Measurements from ENCODE around the gene HECW1.
"Not testable (repeated sequence)": the region's sequence is repeated elsewhere in the genome, so short reads cannot be mapped to it uniquely, and the experiment has no call there.

The HECW1 gene
- total RNA-seq: 0.09 to 0.10 reads per million in 2 donors

DNA sequence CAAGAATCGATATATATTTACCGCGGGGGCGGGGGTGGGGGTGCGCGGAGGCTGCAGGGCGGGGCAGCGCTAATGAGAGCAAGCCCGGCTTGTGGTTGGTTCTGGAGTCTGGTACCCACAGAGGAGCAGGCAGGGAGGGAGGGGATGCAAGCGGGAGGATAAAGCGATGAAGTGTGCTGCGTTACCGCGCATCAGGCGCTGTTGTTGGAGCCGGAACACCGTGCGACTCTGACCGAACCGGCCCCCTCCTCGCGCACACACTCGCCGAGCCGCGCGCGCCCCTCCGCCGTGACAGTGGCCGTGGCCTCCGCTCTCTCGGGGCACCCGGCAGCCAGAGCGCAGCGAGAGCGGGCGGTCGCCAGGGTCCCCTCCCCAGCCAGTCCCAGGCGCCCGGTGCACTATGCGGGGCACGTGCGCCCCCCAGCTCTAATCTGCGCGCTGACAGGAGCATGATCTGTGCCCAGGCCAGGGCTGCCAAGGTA is at the start of gene HECW1:
TSS of gene HECW1 (plus strand) at position 189 of the 482 bp plus-strand sequence. CDS start 131,259 bp downstream, outside the sequence.
- DNase-seq: no peak

DNA sequence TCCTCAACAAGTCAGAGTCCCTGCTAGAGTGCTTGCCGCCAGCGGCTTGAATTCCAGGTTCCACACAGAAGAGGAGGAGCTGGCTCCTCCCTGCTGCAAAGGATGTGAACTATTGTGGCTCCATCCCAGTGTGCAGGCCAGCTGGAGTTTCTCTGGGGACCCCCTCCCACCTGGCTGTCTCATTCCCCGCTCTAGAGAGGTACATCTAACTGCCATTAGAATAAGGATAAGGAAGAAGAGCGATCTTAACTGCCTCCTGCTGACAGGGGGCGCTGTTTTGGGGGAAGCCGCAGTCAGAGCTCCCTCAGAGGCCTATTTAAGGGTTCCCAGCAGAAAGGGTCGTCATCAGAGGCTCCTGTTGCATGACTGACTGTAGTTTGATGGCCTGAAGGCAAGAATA is 40.8 kb upstream of the HECW1 start:
- DNase-seq: no peak

DNA sequence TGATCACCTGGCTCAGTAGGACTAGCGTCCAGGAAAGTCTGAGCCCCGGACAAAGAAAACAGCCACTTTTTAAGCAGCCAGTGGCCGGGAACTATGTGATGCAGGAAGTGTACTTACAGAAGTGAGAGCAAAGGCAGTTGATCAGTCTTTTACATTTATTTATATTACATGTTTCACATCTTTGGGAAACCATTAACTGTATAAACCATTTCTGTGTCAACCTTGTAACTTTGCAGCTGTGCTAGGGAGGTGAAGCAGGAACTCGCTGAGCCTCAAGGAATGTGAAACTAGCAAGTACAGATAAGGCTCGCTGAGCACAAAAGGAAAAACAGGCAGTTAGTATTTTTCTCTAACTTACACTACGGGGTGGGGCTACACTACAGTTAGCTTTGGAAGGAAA is 39.9 kb upstream of the HECW1 start:
- DNase-seq: no peak

DNA sequence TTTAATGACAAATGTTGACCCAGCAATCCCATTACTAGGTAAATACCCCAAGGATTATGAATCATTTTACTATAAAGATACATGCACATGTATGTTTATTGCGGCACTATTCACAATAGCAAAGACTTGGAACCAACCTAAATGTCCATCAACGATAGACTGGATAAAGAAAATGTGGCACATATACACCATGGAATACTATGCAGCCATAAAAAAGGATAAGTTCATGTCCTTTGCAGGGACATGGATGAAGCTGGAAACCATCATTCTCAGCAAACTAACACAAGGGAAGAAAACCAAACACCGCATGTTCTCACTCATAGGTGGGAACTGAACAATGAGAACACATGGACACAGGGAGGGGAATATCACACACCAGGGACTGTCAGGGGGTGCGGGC is 38.6 kb upstream of the HECW1 start:
- DNase-seq: not testable (repeated sequence)

DNA sequence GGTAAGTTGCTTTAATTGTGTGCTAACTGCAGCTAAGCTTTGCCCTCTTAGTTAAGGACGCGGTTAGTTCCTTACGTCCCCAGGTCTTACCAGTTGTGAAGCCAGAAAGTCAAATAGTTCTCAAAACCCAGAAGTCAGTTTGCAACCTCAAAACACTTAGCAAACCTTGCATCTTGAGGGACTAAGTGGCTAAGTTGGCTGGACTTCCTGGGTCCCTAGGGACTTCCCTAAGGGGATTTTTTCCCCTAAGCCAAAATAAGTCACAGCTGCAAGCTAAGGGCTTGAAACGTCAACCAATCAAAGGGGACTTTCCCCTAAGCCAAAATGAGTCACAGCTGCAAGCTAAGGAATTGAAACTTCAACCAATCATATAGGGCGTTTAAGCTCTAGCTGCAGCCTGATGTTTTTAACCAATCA is 36.2 kb upstream of the HECW1 start:
- no peak for DNase-seq

DNA sequence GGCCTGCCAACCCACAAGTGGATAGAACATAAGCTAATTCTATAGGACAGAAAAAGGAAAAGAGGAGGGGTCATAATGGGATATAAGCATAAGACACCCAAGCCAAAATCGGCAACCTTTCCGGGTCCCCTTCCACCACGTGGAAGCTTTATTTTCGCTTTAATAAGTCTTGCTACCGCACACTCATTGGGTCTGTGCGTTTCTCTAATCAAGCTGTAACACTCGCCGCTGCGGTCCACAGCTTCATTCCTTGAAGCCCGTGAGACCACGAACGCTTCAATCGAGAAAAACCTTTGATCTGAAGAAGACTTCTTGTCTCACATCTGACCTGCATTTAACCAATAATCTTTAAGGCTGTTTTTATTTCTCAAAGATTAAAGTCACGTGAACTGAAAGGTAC is 35.8 kb upstream of the HECW1 start:
- no peak for DNase-seq

DNA sequence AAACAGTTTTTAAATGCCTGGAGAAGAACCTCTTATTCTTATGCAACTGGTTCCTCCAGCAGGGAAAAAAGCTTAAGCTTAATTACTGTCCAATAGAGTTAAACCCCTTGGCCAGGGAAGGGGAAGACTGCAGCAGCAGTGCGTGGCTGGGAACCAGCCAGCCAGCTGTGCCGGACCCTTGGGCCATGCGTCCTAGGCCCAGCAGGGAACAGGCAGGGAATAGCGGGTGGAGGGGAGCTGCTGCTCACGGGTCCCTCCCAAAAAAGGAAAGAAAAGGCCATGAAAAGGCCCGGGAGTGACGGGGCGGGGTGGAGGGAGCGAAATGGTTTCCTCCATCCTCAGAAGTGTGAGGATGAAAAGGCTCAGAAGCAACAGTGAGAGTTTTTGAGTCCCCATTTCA is 35.2 kb upstream of the HECW1 start:
- DNase-seq: no peak

DNA sequence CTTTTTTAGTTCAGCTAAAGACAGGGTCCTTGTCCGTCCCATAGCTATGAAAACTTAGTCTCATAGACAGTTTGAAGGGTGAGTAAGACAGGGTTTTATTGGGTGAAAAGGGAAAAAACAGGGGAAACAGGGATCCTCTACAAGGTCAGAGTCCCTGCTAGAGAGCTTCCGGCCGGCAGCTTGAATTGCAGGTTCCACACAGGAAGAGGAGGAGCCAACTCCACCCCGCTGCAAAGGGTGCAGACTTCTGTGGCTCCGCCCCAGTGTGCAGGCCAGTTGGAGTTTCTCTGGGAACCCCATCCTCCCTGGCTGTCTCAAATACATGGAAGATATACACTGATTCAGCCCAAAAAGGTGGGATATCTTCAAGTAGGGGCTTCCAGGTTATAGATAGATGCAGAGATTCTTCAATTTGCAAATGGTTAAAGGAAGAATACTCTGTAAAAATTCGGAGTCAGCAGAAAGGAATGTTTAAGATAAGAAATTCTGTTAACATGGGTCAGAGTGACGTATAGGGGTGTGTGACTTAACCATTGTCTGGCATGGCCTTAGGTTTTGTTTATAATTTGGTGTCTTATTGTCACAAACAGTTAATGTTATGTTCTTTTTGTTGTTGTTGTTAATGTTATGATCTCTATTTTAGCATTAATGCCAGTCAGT is 34.6 kb upstream of the HECW1 start:
- no peak for DNase-seq

DNA sequence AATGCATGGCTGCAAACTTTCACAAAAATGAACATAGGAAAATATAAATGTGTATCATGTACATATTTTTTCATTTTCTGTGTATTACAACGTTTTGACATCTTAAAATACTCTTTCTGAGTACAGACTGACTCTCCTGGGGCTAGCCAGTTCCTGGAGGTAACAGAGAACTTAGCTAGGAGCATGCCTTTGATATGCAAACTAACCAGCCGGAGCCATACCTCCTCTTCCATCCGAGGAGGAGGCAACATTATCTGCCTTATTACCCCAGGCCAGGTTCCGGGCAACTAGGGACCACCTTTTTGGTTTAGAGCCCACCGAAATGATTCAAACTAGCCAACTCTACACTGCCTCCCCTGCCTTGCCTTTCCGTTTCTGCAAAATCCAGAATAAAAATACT is 33.7 kb upstream of the HECW1 start:
- no peak for DNase-seq

DNA sequence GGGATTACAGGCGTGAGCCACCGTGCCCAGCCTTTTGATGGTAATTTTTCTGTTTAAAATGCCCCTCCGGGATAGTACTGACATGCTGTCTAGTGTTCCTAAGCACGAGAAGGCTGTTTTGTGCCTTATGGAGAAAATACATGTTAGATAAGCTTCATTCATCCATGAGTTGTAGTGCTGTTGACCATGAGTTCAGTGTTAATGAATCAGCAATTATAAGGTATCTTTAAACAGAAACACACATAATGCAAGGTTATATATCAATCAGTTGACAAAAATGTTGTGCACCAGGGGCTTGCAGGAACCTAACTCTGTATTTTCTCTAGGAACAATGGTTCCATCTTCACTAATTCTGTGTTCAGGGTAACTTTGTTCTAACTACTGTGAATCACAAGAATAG is 30.8 kb upstream of the HECW1 start:
- no peak for DNase-seq

DNA sequence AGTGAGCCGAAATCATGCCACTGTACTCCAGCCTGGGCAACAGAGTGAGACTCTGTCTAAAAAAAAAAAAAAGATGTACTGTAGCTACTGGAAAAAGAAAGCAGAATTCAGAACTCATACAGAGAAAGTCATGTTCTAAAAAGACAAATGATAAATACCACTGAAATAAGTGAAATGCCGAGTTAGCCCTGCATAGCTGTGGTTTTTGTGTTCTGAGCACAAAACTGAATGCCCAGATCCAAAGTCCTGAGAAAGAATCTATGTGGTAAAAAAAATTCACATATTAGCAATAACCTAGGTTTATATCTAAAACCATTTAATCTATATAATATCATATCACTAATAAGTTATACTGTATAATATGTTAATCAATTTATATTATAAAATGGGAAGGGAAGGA is 29.3 kb upstream of the HECW1 start:
- no peak for DNase-seq

DNA sequence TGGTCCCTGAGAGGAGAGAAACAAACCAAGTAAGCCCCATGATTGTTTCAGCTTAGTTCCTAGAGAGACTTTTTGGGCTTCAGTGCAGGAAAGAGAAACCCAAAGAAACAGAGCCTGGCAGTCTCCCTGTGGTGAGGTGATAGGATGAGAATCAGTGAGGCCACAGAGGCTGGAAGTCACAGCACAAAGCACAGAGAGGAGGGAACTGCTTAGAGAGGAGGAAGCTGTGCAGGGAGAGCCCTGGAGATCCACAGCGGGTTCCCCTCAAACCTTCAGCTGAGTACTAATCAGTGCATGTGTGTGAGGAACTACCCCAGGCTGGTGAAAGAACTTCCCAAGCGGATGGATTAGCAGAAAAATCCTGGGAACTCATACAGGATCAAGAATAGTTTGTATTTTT is 27.4 kb upstream of the HECW1 start:
- no peak for DNase-seq

DNA sequence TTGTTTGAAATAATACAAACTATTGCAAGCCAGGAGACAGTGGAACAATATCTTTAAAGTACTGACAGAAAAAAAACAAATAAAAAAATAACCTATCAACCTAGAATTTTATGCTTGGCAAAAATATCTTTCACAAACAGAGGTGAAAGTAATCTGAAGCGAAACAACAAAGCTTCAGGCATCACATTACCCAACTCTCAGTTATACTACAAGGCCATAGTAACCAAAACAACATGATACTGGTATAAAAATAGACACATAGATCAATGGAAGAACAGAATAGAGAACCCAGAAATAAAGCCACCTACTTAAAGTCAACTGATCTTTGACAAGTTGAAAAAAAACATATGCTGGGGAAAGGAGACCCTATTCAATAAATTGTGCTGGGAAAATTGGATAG is 26.5 kb upstream of the HECW1 start:
- DNase-seq: no peak

DNA sequence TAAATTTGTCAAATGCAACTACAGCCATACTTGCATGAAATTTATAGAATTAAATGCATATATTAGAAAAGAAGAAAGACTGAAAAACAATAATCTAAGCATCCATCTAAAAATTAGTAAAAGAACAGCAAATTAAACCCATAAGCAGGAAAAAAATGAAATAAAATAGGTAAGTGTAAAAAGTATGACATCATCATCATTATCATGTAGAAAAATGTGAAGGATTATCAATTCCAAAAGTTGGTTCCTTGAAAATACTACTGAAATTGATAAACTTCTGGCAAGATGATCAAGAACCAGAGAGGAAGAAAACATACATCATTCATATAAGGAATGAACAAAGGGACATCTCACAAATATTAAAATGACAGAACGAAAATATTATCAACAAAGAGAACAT is 19.6 kb upstream of the HECW1 start:
- DNase-seq: no peak

DNA sequence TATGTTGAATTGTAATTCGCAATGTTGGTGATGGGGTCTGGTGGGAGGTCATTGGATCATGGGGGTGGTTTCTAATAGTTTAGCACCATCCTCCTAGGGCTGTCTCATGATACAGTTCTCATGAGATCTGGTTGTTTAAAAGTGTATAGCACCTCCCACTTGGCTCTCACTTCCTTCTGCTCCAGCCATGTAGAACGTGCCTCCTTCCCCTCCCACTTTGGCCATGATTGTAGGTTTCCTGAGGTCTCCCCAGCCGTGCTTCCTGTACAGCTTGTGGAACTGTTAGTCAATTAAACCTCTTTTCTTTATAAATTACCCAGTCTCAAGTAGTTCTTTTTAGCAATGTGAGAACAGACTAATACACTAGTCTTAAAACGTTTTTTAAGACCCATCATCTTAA is 15.6 kb upstream of the HECW1 start:
- no peak for DNase-seq

DNA sequence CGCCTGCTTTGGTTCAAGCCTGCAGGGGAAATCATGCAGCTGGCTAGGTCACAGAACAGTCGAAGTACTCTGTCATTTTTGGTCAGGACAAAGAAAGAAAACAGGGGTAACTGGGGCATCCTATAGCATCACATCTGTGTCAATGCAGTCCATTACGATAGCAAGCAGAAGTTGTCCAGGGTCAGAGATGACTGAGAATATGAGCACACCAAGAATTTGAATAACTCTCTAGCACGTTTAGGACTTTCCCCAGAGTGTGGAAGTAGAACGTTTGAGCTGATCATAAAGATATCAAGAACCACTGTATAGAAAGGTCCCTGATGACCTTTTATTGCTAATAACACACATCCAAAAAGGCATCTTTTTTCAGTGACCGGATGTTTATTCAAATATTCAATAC is 12.7 kb upstream of the HECW1 start:
- DNase-seq: no peak

DNA sequence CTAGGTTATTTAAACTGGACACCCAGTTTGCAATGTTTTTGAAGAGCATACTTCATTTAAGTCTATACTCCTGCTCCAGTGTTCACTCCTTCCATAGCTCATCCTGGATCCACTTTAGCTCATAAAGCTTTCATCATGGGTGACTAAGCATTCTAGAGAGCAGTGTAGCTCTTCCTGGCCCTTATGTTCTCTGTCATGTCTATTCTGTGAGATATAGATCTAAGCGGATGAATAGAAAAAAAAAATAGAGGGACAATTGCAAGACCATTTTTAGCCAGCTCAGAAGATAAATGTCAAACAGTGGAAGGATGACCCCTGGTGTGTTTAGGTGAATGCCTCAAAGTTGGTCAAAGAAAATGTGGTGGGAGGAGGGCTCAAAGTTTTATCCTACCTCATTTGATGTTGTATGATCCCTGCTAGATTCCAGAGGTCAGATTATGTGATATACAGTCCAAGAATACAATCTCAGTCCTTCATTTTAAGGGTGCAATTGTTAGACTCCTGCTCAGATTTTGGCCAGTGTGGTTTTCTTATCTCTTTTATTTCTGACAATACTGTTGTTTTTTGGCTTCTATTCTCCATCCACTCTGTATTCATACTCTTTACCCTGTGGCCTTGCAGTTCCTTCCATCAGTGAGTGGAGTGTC is 7.5 kb upstream of the HECW1 start:
- DNase-seq: no peak

DNA sequence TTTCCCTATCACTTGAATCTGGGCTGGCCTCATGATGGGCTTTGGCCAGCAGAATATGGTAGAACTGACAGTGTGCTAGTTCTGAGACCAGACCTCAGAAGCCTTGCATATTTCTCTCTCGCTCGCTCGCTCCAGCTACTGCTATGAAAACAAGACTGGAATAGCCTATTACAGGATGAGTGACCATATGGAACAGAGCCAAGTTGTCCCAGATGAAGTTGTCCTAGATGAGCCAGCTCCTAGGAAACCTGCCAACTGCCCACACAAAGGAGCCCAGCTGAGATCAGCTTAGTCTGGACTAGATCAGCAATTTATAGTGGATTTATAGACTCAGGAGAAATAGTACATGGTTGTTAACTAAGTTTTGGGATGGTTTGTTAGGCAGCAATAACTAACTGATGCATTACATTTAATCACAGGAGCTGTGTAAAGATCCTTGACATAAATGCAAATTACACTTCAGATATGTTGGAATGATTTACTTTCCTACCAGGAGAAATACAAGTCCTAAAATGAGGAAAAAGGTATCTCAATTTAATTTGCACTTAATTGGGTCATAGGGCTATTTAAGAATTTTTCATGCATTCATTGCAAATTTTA is 6.8 kb upstream of the HECW1 start:
- DNase-seq: no peak

DNA sequence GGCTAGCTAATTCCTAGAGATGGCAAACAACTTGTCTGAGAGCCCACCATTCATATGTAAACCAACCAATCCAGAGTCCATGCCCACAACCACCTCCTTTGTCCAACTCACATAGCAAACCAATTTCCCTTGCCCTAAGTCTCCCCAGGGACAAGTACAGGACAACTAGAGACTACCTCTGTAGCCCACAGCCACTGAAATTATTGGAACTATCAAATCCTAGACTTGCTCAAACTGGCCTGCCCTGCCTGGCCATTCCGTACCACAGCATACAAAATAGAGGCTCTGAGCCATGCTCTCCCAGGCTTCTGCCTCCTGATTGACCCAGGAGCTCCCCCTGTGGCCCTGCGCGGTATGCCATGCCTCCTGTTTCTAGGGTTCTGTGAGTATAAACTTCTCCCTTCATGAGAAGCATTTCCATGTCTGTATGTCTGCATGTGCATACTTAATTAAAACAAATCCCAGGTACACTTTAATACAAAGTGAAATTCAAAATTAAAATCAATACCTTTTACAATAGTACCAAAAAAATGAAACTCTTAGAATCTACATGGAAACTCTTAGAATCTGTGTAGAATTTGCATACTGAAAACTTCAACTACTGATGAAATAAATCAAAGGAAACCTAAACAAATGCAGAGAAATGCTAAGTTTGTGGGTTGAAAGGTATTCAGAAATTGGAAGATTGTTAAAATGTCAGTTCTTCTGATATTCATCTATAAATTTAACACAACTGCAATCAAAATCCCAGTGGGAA is 4.0 kb upstream of the HECW1 start:
- DNase-seq: no peak

DNA sequence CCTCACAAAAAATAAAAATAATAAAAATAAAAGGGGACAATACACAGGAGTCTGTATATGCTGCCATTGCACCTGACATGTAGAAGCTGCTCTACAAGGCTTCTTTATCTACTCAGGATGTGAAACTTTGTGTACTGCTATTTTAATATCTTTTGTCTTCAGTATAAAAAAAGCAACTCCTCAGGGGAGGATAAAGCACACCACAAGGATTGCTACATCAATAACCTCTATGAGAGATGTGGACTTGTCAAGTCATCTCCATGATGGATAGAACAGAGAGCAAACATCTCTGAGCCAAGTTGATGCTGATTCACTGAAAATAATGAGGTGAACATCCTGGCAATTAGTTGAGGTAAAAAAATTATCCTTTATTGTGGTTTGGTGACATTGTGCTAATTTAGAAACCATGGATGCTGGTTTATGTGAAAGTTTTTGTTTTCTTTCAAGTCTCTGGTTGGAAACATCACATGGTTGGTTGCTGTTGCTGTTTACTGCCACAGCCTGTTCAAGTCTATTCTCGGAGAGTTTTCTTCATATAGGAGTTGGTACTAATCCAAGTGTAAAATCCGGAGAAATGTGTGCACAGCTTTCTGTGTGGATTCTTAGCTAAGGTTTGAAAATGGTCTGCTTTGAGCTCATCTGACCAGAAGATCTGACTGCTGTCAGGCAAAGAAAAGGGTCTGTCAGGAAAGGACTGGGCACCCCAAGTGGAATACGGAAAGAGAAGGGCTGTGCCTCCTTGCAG is 1.5 kb upstream of the HECW1 start:
- DNase-seq: no peak

DNA sequence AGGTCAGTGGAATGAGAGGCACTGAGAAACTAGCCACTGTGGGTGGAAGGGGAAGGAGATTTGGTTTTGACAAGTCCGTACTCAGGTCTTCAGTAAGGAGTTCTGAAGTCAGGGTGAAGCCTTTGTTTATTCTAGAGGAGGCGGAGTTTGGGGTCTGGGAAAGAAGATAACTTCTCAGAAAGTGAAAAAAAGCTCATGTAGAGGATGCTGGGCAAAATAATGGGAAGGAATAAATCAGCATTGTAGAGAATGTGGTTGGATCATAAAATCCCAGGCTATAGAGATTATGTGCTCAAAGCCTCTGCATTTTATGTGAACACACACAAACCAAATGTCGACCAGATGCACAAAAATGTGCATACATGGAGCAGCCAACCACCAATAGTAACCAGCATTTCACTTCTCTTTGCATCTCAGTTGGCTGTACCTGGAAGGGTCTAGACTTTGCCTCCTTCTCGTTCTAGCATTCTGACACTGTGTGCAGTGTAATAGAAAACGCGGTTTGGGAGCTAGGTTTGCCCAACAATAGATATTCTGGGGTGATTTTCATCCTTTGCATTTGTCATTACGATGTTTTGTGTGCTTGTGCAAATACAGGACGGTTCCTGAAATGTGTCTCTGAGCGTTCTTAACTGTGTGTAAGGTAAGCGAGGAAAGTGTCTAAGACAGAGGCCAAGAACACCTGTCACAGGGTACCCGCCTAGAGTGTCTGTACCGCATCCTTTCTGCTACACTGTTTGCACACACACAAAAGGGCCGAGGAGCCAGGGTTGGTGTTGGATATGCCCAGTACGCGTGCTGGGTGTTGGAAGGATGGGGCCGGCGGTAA is 603 bp upstream of the HECW1 start:
- DNase-seq: no peak

All from activated gamma-delta T cell (primary cell).